MCF 10A (cell line): ENCODE data around the gene TDRD9. TPM values are rescaled to one million over a fixed set of nuclear protein-coding genes. Genes with fewer than 3 reads are reported as not detected.
A peak's percentile ranks its signal among the peaks of the same experiment; 100 is the strongest.
"Not testable (repeated sequence)": the region's sequence is repeated elsewhere in the genome, so short reads cannot be mapped to it uniquely, and the experiment has no call there.

Experiments used
- BruUV-seq: library from RNA; stranded (reverse); fragments of 400-500 nt; replicated peaks from 2 replicates; lab custom pipeline; 2021; lab: Mats Ljungman, UMichigan
- CTCF ChIA-PET: fragments of 300-600 bp; sonication (Branson Sonifier 250); formaldehyde crosslinking; extraction: SDS; loops from one replicate; lab custom pipeline; 2021; ENCODE audit warnings: antibody characterized with exemption, inconsistent platforms; lab: Yijun Ruan, JAX
- POLR2A ChIA-PET: fragments of 300-600, 350-650 bp; sonication (Branson Sonifier 250); formaldehyde crosslinking; extraction: SDS; loops from one replicate; lab custom pipeline; 2020; ENCODE audit warnings: antibody characterized with exemption, inconsistent platforms; lab: Yijun Ruan, JAX
- DNase-seq: peaks from one replicate; pipeline ENCODE4 v3.0.0-alpha.2; 2018; ENCODE audit not compliant: unreplicated experiment
- H3K27ac Mint-ChIP-seq: one replicate; pipeline ENCODE4 v1.8.0; 2022; ENCODE audit warnings: mild to moderate bottlenecking, low read depth, mixed read lengths; ENCODE audit not compliant: unreplicated experiment
- H3K27me3 Mint-ChIP-seq: one replicate; pipeline ENCODE4 v1.8.0; 2022; ENCODE audit warnings: mixed read lengths; ENCODE audit not compliant: insufficient read depth, unreplicated experiment
- H3K36me3 Mint-ChIP-seq: one replicate; pipeline ENCODE4 v1.8.0; 2022; ENCODE audit warnings: mild to moderate bottlenecking, moderate library complexity, mixed read lengths; ENCODE audit not compliant: insufficient read depth, unreplicated experiment
- H3K4me1 Mint-ChIP-seq: one replicate; pipeline ENCODE4 v1.8.0; 2022; ENCODE audit warnings: mixed read lengths; ENCODE audit not compliant: insufficient read depth, unreplicated experiment
- H3K4me3 Mint-ChIP-seq: one replicate; pipeline ENCODE4 v1.8.0; 2022; ENCODE audit warnings: mild to moderate bottlenecking, moderate library complexity, mixed read lengths; ENCODE audit not compliant: unreplicated experiment
- H3K9me3 Mint-ChIP-seq: one replicate; pipeline ENCODE4 v1.8.0; 2022; ENCODE audit warnings: mixed read lengths; ENCODE audit not compliant: unreplicated experiment
- intact Hi-C: fragments of 100-400 bp; cut with micrococcal nuclease; formaldehyde crosslinking; loops from 2 replicates; pipeline ENCODE4 v1.14.1; 2022
- total RNA-seq: library from RNA; stranded (reverse); gene quantifications from 2 replicates; pipeline ENCODE4 v1.2.3, GENCODE V29; 2022
- TF ChIP-seq, protein P1 (sequence below): fragments of 200-600 bp; IDR thresholded peaks from one replicate; pipeline ENCODE4 v1.8.0; 2022; ENCODE audit warnings: antibody characterized with exemption, mild to moderate bottlenecking; ENCODE audit not compliant: unreplicated experiment

Gene TDRD9
- total RNA-seq, 1 experiment from 2014 or later, result 0.40 TPM

DNA sequence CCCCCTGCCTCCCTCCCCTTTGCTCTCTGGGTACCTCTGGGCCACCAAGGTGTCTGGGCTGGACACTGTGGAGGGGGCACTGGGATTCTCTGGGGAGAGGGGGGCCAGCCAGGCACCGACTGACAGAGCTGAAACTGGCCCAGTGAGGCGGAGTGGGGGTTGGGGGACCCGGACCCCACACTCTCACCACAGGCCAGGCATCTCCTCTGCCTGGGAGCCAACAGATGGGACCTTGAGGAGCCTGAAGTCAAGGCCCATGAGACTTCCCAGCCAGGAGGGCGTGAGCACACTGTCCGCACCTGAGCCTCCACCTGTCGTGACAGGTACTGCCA, 41.1 kb upstream of the TDRD9 start:
- no peaks in the 10 kb centered on the region for H3K27me3 Mint-ChIP-seq
- intact Hi-C loops, result no loop called here
- no peak overlapping the region for H3K27ac Mint-ChIP-seq
- no peak overlapping the region for H3K4me3 Mint-ChIP-seq
- no TSS peak for BruUV-seq
- DNase-seq, result no peak
- H3K4me1 Mint-ChIP-seq, result peaks cover 13% of the 10 kb centered on the region
- CTCF ChIA-PET, result interaction anchor here (0.5 kb wide), 1 partner anchor 120 kb away, joined by 3 read pairs; no protein-coding TSS in a partner anchor
- POLR2A ChIA-PET, result interaction anchor here (1.3 kb wide), 1 partner anchor 10 kb away, joined by 4 read pairs; no protein-coding TSS in a partner anchor
- no peaks in the 10 kb centered on the region for H3K9me3 Mint-ChIP-seq
- TF ChIP-seq, protein P1, sequence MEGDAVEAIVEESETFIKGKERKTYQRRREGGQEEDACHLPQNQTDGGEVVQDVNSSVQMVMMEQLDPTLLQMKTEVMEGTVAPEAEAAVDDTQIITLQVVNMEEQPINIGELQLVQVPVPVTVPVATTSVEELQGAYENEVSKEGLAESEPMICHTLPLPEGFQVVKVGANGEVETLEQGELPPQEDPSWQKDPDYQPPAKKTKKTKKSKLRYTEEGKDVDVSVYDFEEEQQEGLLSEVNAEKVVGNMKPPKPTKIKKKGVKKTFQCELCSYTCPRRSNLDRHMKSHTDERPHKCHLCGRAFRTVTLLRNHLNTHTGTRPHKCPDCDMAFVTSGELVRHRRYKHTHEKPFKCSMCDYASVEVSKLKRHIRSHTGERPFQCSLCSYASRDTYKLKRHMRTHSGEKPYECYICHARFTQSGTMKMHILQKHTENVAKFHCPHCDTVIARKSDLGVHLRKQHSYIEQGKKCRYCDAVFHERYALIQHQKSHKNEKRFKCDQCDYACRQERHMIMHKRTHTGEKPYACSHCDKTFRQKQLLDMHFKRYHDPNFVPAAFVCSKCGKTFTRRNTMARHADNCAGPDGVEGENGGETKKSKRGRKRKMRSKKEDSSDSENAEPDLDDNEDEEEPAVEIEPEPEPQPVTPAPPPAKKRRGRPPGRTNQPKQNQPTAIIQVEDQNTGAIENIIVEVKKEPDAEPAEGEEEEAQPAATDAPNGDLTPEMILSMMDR, result no peak
- H3K36me3 Mint-ChIP-seq, result no peaks in the 10 kb centered on the region

DNA sequence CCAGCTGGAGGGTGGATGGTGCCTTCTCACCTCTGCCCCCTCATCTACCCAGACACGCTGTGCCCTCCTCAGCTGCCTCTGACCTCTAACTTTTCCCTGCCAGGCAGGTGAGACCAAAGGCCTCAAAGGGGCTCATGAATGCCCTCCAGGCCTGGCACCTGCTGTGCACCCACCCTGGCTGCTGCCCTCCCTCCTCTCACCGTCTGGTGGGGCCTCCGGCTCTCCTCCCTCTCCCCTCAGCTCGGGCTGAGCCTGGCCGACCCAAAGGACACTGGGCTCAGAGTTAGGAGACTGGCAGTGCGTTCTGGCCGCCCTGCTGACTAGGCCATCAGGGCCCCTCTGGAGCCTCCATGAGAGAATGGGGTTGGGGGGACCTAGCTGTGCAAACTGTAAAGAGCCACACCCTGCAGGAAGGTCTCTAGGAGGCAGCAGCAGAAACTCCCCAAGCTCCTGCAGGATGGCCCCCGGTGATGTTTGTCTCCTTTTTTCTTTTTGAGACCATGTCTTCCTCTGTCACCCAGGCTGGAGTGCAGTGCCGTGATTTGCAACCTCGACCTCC, 40.6 kb upstream of the TDRD9 start:
- ChIA-PET POLR2A (interaction anchor here (1.3 kb wide), 1 partner anchor 10 kb away, joined by 4 read pairs; no protein-coding TSS in a partner anchor), CTCF (interaction anchor here (0.5 kb wide), 1 partner anchor 120 kb away, joined by 3 read pairs; no protein-coding TSS in a partner anchor)
- H3K9me3 Mint-ChIP-seq, result no peaks in the 10 kb centered on the region
- peaks cover 13% of the 10 kb centered on the region for H3K4me1 Mint-ChIP-seq
- BruUV-seq, result no TSS peak
- no peak overlapping the region for H3K4me3 Mint-ChIP-seq
- TF ChIP-seq, protein P1, result no peak
- no peaks in the 10 kb centered on the region for H3K27me3 Mint-ChIP-seq
- no peak for DNase-seq
- no peaks in the 10 kb centered on the region for H3K36me3 Mint-ChIP-seq
- intact Hi-C loops, result no loop called here
- no peak overlapping the region for H3K27ac Mint-ChIP-seq

DNA sequence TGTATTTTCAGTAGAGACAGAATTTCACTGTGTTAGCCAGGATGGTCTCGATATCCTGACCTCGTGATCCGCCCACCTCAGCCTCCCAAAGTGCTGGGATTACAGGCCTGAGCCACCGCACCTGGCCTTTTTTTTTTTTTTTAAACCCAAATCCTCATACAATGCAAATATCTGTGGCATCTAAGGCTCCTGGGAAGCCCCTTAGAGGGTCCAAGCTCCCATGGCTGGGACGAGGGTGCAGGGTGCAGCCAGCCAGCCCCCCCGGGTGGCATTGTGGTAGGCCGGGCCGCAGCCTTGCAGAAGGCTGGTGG, 39.3 kb upstream of the TDRD9 start:
- CTCF ChIA-PET, result interaction anchor here (0.6 to 2.5 kb wide), 3 partner anchors 12 to 80 kb away, joined by 3 to 9 read pairs (median 4); no protein-coding TSS in a partner anchor
- H3K4me1 Mint-ChIP-seq, result peaks cover 13% of the 10 kb centered on the region
- H3K27me3 Mint-ChIP-seq, DNase-seq, POLR2A ChIA-PET, H3K9me3 Mint-ChIP-seq, H3K36me3 Mint-ChIP-seq, BruUV-seq, intact Hi-C loops, H3K4me3 Mint-ChIP-seq, H3K27ac Mint-ChIP-seq: not testable (repeated sequence)

DNA sequence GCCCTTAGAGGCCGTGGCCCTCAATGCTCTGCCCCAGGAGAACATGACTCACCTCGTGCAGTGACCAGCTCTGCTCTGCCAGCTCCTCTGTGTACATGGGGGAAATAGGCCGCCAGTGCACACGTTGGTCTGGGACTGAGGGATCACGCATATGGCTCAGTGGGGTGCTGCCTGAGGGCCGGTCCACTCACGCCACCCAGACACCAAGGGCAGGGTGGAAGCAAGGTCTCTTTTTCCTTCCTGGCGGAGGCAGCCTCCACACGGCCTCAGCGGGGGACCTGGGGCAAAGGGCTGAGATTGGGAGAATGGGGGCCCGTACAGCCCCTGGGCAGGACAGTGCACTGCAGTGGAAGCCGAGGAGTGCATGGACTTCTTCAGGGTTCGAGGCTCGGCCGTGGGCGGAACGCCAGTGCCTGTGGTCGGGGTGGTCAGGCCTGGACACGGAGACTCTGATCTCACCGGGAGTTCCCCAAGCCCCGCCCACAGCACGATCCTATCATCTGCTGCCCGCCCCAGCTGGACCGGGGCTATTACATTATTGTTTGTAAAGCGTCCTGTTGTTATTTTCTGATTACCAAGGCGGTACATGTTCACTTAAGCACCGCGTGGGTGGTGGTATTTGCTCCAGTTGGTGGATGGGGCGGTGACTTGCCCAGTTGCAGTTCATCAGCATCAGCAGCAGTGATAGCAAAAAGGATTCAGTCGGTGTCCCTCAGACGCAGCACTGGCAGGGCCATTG, 38.8 kb upstream of the TDRD9 start:
- Mint-ChIP-seq H3K27ac (no peak overlapping the region), H3K27me3 (no peaks in the 10 kb centered on the region), H3K4me1 (peaks cover 13% of the 10 kb centered on the region), H3K4me3 (no peak overlapping the region), H3K9me3 (no peaks in the 10 kb centered on the region), H3K36me3 (no peaks in the 10 kb centered on the region)
- ChIA-PET CTCF (interaction anchor here (0.6 to 2.5 kb wide), 2 partner anchors 11 to 17 kb away, joined by 3 to 9 read pairs; no protein-coding TSS in a partner anchor), POLR2A (no interaction called here)
- TF ChIP-seq, protein P1, result no peak
- intact Hi-C loops, result no loop called here
- BruUV-seq, result no TSS peak
- peak; percentile 70 for DNase-seq
